SJSA1 (cell line): ENCODE measurements around the gene COL4A2. TPM values are rescaled to one million over a fixed set of nuclear protein-coding genes. Genes with fewer than 3 reads are reported as not detected.

Source experiments
- DNase-seq, 2 experiments: peaks; one replicate each; pipeline ENCODE4 v3.0.0-alpha.2; 2015 to 2020; ENCODE audit warnings: low spot score in 2 of 2, low read depth in 1 of 2
- H3K27ac ChIP-seq: fragments of 250-450 bp; sonication (Bioruptor Pico); 2 replicates; pipeline ENCODE4 v1.5.1; 2020; ENCODE audit warnings: mild to moderate bottlenecking, moderate library complexity
- H3K27me3 ChIP-seq: fragments of 250-450 bp; sonication (Bioruptor Pico); replicated peaks from 2 replicates; pipeline ENCODE4 v1.5.1; 2020; ENCODE audit warnings: mild to moderate bottlenecking, moderate library complexity
- H3K36me3 ChIP-seq: fragments of 250-450 bp; sonication (Bioruptor Pico); 2 replicates; pipeline ENCODE4 v1.5.1; 2020; ENCODE audit warnings: mild to moderate bottlenecking
- H3K4me1 ChIP-seq: fragments of 250-450 bp; sonication (Bioruptor Pico); replicated peaks from 2 replicates; pipeline ENCODE4 v1.6.1; 2021; ENCODE audit warnings: mild to moderate bottlenecking
- H3K4me3 ChIP-seq: fragments of 250-450 bp; sonication (Bioruptor Pico); 2 replicates; pipeline ENCODE4 v1.5.1; 2020; ENCODE audit warnings: mild to moderate bottlenecking
- H3K9me3 ChIP-seq: fragments of 250-450 bp; sonication (Bioruptor Pico); replicated peaks from 2 replicates; pipeline ENCODE4 v1.5.1; 2020; ENCODE audit warnings: mild to moderate bottlenecking
- total RNA-seq: library from RNA; depleted of rRNA; stranded (reverse); fragments of >200 nt; shearing (Covaris generic); gene quantifications from 2 replicates; pipeline ENCODE4 v1.2.3, GENCODE V29; 2014

Gene COL4A2
- total RNA-seq, 1 experiment from 2014 or later = 741 TPM

- Histone ChIP-seq H3K4me3 (no peak overlapping the region), H3K27ac (no peak overlapping the region)
These were observed 235.2 kb downstream of the COL4A2 start for GRCh38 chr13:110542169-110542796.

GRCh38 chr13:110546378-110546777 lies 239.3 kb downstream of the COL4A2 start:
- Histone ChIP-seq H3K36me3 (no peaks in the 10 kb centered on the region), H3K27ac (peak overlapping the region; percentile 13), H3K4me1 (peaks cover 31% of the 10 kb centered on the region), H3K9me3 (no peaks in the 10 kb centered on the region), H3K27me3 (no peaks in the 10 kb centered on the region), H3K4me3 (no peak overlapping the region)
- peak; percentile 83 to 85 for DNase-seq

More at GRCh38 chr13:110542169-110542796, 235.2 kb downstream of the COL4A2 start:
- Histone ChIP-seq H3K9me3 (no peaks in the 10 kb centered on the region), H3K27me3 (no peaks in the 10 kb centered on the region; the same call in 1 of the 2 replicates), H3K36me3 (no peaks in the 10 kb centered on the region), H3K4me1 (peaks cover 21% of the 10 kb centered on the region)
- no peak for DNase-seq

- Histone ChIP-seq H3K4me1 (peaks cover 31% of the 10 kb centered on the region), H3K9me3 (no peaks in the 10 kb centered on the region), H3K27me3 (no peaks in the 10 kb centered on the region), H3K36me3 (no peaks in the 10 kb centered on the region), H3K4me3 (no peak overlapping the region), H3K27ac (peak overlapping the region; percentile 29)
- DNase-seq = peak; percentile 100
These were observed 239.8 kb downstream of the COL4A2 start for GRCh38 chr13:110546926-110547325.

GRCh38 chr13:110548891-110549794 lies 242.1 kb downstream of the COL4A2 start:
- H3K27me3 ChIP-seq = no peaks in the 10 kb centered on the region
- no peaks in the 10 kb centered on the region for H3K9me3 ChIP-seq
- H3K4me1 ChIP-seq = peaks cover 31% of the 10 kb centered on the region

GRCh38 chr13:110549795-110550160 lies 242.7 kb downstream of the COL4A2 start:
- Histone ChIP-seq H3K36me3 (no peaks in the 10 kb centered on the region), H3K27me3 (no peaks in the 10 kb centered on the region), H3K4me1 (peaks cover 31% of the 10 kb centered on the region), H3K4me3 (no peak overlapping the region), H3K27ac (no peak overlapping the region), H3K9me3 (no peaks in the 10 kb centered on the region)
- no peak for DNase-seq

More at GRCh38 chr13:110548891-110549794, 242.1 kb downstream of the COL4A2 start:
- no peak for DNase-seq
- no peaks in the 10 kb centered on the region for H3K36me3 ChIP-seq
- no peak overlapping the region for H3K4me3 ChIP-seq
- H3K27ac ChIP-seq = no peak overlapping the region

- no peak overlapping the region for H3K4me3 ChIP-seq
- no peak overlapping the region for H3K27ac ChIP-seq
- no peaks in the 10 kb centered on the region for H3K27me3 ChIP-seq
- no peaks in the 10 kb centered on the region for H3K9me3 ChIP-seq
- H3K36me3 ChIP-seq = no peaks in the 10 kb centered on the region
- H3K4me1 ChIP-seq = peaks cover 20% of the 10 kb centered on the region
- DNase-seq = no peak
These were observed 244.2 kb downstream of the COL4A2 start for GRCh38 chr13:110551284-110551683.

GRCh38 chr13:110552767-110553166 lies 245.7 kb downstream of the COL4A2 start:
- DNase-seq = no peak
- Histone ChIP-seq H3K36me3 (no peaks in the 10 kb centered on the region), H3K27ac (no peak overlapping the region), H3K4me1 (peaks cover 7% of the 10 kb centered on the region; the same call in 1 of the 2 replicates), H3K27me3 (no peaks in the 10 kb centered on the region), H3K4me3 (no peak overlapping the region), H3K9me3 (no peaks in the 10 kb centered on the region; the same call in 1 of the 2 replicates)

GRCh38 chr13:110553417-110553816 lies 246.3 kb downstream of the COL4A2 start:
- H3K4me1 ChIP-seq = peaks cover 7% of the 10 kb centered on the region; the same call in 1 of the 2 replicates
- no peak overlapping the region for H3K27ac ChIP-seq
- H3K4me3 ChIP-seq = no peak overlapping the region
- DNase-seq = no peak
- no peaks in the 10 kb centered on the region for H3K27me3 ChIP-seq
- no peaks in the 10 kb centered on the region for H3K36me3 ChIP-seq
- H3K9me3 ChIP-seq = no peaks in the 10 kb centered on the region; the same call in 1 of the 2 replicates

GRCh38 chr13:110554227-110554836 lies 247.2 kb downstream of the COL4A2 start:
- Histone ChIP-seq H3K9me3 (no peaks in the 10 kb centered on the region; the same call in 1 of the 2 replicates), H3K27me3 (no peaks in the 10 kb centered on the region), H3K36me3 (no peaks in the 10 kb centered on the region), H3K27ac (no peak overlapping the region), H3K4me3 (no peak overlapping the region), H3K4me1 (peaks cover under 1% of the 10 kb centered on the region)
- DNase-seq = no peak

- no peaks in the 10 kb centered on the region for H3K36me3 ChIP-seq
- H3K4me3 ChIP-seq = no peak overlapping the region
- peaks cover 7% of the 10 kb centered on the region for H3K4me1 ChIP-seq
These were observed 247.9 kb downstream of the COL4A2 start for GRCh38 chr13:110554946-110555345.

GRCh38 chr13:110555601-110556223 lies 248.6 kb downstream of the COL4A2 start:
- Histone ChIP-seq H3K4me3 (no peak overlapping the region), H3K27ac (no peak overlapping the region), H3K9me3 (peaks cover 2% of the 10 kb centered on the region), H3K4me1 (peaks cover 14% of the 10 kb centered on the region), H3K27me3 (peaks cover 8% of the 10 kb centered on the region), H3K36me3 (no peaks in the 10 kb centered on the region)
- DNase-seq = no peak

More at GRCh38 chr13:110554946-110555345, 247.9 kb downstream of the COL4A2 start:
- no peak overlapping the region for H3K27ac ChIP-seq
- H3K9me3 ChIP-seq = peaks cover 2% of the 10 kb centered on the region
- DNase-seq = no peak
- peaks cover 3% of the 10 kb centered on the region for H3K27me3 ChIP-seq

- Histone ChIP-seq H3K27me3 (peaks cover 12% of the 10 kb centered on the region), H3K4me1 (peaks cover 19% of the 10 kb centered on the region), H3K36me3 (no peaks in the 10 kb centered on the region), H3K27ac (no peak overlapping the region), H3K4me3 (no peak overlapping the region), H3K9me3 (peaks cover 2% of the 10 kb centered on the region)
- no peak for DNase-seq
These were observed 249.1 kb downstream of the COL4A2 start for GRCh38 chr13:110556224-110556606.

GRCh38 chr13:110557082-110557481 lies 250.0 kb downstream of the COL4A2 start:
- peaks cover 14% of the 10 kb centered on the region for H3K27me3 ChIP-seq
- no peaks in the 10 kb centered on the region for H3K36me3 ChIP-seq
- no peak for DNase-seq
- H3K4me1 ChIP-seq = peaks cover 22% of the 10 kb centered on the region
- peaks cover 2% of the 10 kb centered on the region for H3K9me3 ChIP-seq
- H3K27ac ChIP-seq = no peak overlapping the region
- H3K4me3 ChIP-seq = no peak overlapping the region
